ENCODE data around the gene UBE2L6.

- TF ChIP-seq CTCF (IDR thresholded peaks at IDR 0.05) (no peak), ZFX (IDR thresholded peaks at IDR 0.05; ENCODE audit: borderline replicate concordance) (no peak)
Observed at GRCh38 chr11:57598831-57599155, 31.3 kb upstream of the UBE2L6 start.
